Fibroblast of the aortic adventitia (primary cell): Measurements from ENCODE around the gene TBC1D22A. TPM values are rescaled to one million over a fixed set of nuclear protein-coding genes. Genes with fewer than 3 reads are reported as not detected.
A peak's percentile ranks its signal among the peaks of the same experiment; 100 is the strongest.

Source experiments
- DNase-seq: peaks from one replicate; pipeline ENCODE4 v3.0.0-alpha.2; 2010; ENCODE audit warnings: low read depth
- H3K4me3 ChIP-seq: 2 replicates; pipeline ENCODE4 v1.5.1; 2011; ENCODE audit warnings: low read depth, mild to moderate bottlenecking, control low read depth, low read length, moderate library complexity
- CTCF ChIP-seq: IDR thresholded peaks from 2 replicates; pipeline ENCODE4 v1.5.1; 2011; ENCODE audit warnings: mild to moderate bottlenecking, low read length, control low read depth, inconsistent platforms; ENCODE audit not compliant: insufficient read depth
- total RNA-seq: library from RNA; depleted of rRNA; stranded (reverse); fragments of >200 nt; gene quantifications from 2 replicates; pipeline ENCODE4 v1.2.3, GENCODE V29; 2012; ENCODE audit warnings: low replicate concordance

Gene TBC1D22A
- total RNA-seq, 1 donor = 13.8 TPM

GRCh38 chr22:47021371-47022074 lies 259.1 kb downstream of the TBC1D22A start:
- no peak overlapping the region for H3K4me3 ChIP-seq
- DNase-seq = no peak
- no peak for TF ChIP-seq CTCF

- no peak for TF ChIP-seq CTCF
- H3K4me3 ChIP-seq = no peak overlapping the region
- DNase-seq = peak; percentile 23
Measured at GRCh38 chr22:47022075-47022473, 259.6 kb downstream of the TBC1D22A start.

- no peak for TF ChIP-seq CTCF
- no peak overlapping the region for H3K4me3 ChIP-seq
- no peak for DNase-seq
Measured at GRCh38 chr22:47022475-47022874, 260.0 kb downstream of the TBC1D22A start.

DNA sequence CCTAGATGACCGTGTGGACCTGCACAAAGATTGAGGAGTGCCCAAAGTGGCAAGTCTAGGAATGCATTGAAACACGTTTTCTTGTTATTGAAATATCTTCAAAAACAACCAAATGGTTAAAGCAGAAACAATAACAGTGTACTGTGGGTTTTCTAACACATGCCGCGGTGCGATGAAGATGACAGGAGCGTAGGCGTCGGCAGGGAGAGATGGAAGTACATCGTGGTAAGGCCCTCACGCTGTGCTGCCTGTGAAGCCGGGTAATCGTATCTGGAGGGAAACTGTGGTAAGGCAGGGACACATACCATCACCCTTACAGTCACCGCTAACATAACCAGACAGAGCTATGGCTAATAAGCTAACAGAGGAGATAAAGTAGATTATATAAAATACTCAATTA lies 261.4 kb downstream of the TBC1D22A start:
- DNase-seq = no peak
- TF ChIP-seq CTCF = no peak
- H3K4me3 ChIP-seq = no peak overlapping the region

GRCh38 chr22:47027766-47028165 lies 265.3 kb downstream of the TBC1D22A start:
- TF ChIP-seq CTCF = no peak
- DNase-seq = no peak
- no peak overlapping the region for H3K4me3 ChIP-seq

DNA sequence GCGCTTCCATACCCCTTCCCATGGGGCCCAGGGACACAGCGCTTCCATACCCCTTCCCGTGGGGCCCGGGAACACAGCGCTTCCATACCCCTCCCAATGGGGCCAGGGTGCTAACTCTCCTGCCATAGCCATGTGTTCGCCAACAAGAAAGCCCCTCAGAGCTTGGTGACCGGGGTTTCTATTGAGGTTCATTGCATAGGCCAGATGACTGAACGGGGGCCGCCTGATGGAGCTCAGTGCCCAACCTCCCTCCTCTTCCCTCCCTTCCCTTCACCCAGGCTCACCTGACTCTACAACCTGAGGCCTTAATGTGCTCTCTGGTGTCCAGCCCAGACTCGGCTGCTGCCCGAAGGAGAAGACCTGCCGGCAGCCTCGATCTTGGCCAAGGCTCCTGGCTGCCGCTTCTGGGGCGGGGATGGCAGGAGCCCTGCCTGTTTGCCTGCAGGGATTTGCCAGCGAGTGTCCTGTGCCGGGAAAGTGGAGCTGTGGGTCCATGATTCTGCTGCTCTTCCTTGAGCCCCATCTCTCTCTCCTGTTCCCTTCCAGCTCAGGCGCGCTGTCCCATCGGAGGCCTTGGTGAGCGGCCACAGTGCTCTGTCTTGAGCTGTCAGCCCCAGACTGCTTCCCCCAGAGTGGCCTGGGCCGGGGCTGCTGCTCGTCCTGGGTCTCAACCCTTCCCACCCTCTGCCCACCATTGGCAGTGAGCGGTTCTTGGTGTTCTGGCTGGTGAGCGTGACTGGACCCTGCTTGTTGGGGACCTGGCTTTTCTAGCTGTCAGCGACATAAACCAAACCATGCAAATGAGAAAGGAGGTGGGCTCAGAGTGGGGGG lies 267.0 kb downstream of the TBC1D22A start:
- no peak overlapping the region for H3K4me3 ChIP-seq
- no peak for TF ChIP-seq CTCF
- no peak for DNase-seq
